ENCODE data around the gene SLC11A2. TPM values are rescaled to one million over a fixed set of nuclear protein-coding genes. Genes with fewer than 3 reads are reported as not detected.

SLC11A2 gene
- total and polyA plus RNA-seq, 9 of the 15 experiments (the other 6 are each of a cell fraction or from before 2014, with no cell fraction given) = 21.1 to 54.0 (median 32.9) TPM

DNA sequence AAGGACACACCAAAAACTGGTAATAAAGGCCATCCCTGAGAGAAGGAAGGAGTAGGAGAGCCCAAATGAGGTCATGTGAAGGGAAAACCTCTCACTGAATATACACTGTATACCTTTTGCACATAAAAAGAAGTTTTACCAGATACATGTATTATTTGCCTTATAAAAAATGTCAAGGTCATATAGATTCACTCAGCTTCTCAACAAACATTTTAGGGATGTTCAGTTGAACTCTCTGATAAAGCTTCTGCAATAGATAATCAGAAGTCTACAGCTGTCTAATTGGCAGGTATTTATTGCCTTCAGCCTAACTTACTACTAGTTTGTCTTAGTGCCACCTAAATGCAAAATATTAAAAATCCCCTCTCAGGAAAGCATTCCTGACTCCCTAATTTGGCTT, 8.7 kb downstream of the SLC11A2 start (continued):
- TF ChIP-seq, protein P1, sequence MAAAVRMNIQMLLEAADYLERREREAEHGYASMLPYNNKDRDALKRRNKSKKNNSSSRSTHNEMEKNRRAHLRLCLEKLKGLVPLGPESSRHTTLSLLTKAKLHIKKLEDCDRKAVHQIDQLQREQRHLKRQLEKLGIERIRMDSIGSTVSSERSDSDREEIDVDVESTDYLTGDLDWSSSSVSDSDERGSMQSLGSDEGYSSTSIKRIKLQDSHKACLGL (CRISPR knock-in tag; IDR thresholded peaks at IDR 0.05; ENCODE audit: borderline replicate concordance, poor library complexity, severe bottlenecking) = no peak
- TF ChIP-seq TEAD4 (IDR thresholded peaks at IDR 0.05; ENCODE audit: low read length) (peak; percentile 62), TEAD4 (CRISPR knock-in tag; IDR thresholded peaks at IDR 0.05; ENCODE audit: borderline replicate concordance) (no peak), SRSF9 (IDR thresholded peaks at IDR 0.05; ENCODE audit: borderline replicate concordance, low read depth, low read length) (no peak), GTF2F1 (IDR thresholded peaks at IDR 0.05; ENCODE audit: low read depth, low read length) (no peak), SMAD3 (CRISPR knock-in tag; conservative IDR thresholded peaks at IDR 0.05) (no peak), HEY1 (CRISPR knock-in tag; IDR thresholded peaks at IDR 0.05; ENCODE audit: borderline replicate concordance) (no peak), SPI1 (IDR thresholded peaks at IDR 0.05; ENCODE audit: borderline replicate concordance, low read depth, low read length) (no peak), KDM4B (IDR thresholded peaks at IDR 0.05; ENCODE audit: borderline replicate concordance in 2 of 2, low read depth in 1 of 2) (no peak), HDAC2 (IDR thresholded peaks at IDR 0.05) (no peak), DPF2 (IDR thresholded peaks at IDR 0.05) (peak; percentile 29; the same call in 1 of the 2 replicates), TCF3 (CRISPR knock-in tag; IDR thresholded peaks at IDR 0.05) (peak; percentile 67), OTX1 (CRISPR knock-in tag; IDR thresholded peaks at IDR 0.05) (no peak), SRSF3 (IDR thresholded peaks at IDR 0.05; ENCODE audit: insufficient read depth, low read length) (no peak), MTA2 (IDR thresholded peaks at IDR 0.05; ENCODE audit: low read depth) (0 out of 2 replicates have a peak, but pooled peaks have one; percentile 7), ARID1B (IDR thresholded peaks at IDR 0.05) (peak; percentile 77), DMBX1 (CRISPR knock-in tag; IDR thresholded peaks at IDR 0.05; ENCODE audit: borderline replicate concordance) (no peak), RFX7 (CRISPR knock-in tag; IDR thresholded peaks at IDR 0.05) (no peak)
- TF ChIP-seq, protein P2, sequence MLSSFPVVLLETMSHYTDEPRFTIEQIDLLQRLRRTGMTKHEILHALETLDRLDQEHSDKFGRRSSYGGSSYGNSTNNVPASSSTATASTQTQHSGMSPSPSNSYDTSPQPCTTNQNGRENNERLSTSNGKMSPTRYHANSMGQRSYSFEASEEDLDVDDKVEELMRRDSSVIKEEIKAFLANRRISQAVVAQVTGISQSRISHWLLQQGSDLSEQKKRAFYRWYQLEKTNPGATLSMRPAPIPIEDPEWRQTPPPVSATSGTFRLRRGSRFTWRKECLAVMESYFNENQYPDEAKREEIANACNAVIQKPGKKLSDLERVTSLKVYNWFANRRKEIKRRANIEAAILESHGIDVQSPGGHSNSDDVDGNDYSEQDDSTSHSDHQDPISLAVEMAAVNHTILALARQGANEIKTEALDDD (IDR thresholded peaks at IDR 0.05) = peak; percentile 63
- TF ChIP-seq, protein P3, sequence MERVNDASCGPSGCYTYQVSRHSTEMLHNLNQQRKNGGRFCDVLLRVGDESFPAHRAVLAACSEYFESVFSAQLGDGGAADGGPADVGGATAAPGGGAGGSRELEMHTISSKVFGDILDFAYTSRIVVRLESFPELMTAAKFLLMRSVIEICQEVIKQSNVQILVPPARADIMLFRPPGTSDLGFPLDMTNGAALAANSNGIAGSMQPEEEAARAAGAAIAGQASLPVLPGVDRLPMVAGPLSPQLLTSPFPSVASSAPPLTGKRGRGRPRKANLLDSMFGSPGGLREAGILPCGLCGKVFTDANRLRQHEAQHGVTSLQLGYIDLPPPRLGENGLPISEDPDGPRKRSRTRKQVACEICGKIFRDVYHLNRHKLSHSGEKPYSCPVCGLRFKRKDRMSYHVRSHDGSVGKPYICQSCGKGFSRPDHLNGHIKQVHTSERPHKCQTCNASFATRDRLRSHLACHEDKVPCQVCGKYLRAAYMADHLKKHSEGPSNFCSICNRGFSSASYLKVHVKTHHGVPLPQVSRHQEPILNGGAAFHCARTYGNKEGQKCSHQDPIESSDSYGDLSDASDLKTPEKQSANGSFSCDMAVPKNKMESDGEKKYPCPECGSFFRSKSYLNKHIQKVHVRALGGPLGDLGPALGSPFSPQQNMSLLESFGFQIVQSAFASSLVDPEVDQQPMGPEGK (CRISPR knock-in tag; IDR thresholded peaks at IDR 0.05; ENCODE audit: borderline replicate concordance) = no peak
- TF ChIP-seq, protein P4, sequence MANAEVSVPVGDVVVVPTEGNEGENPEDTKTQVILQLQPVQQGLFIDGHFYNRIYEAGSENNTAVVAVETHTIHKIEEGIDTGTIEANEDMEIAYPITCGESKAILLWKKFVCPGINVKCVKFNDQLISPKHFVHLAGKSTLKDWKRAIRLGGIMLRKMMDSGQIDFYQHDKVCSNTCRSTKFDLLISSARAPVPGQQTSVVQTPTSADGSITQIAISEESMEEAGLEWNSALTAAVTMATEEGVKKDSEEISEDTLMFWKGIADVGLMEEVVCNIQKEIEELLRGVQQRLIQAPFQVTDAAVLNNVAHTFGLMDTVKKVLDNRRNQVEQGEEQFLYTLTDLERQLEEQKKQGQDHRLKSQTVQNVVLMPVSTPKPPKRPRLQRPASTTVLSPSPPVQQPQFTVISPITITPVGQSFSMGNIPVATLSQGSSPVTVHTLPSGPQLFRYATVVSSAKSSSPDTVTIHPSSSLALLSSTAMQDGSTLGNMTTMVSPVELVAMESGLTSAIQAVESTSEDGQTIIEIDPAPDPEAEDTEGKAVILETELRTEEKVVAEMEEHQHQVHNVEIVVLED (CRISPR knock-in tag; IDR thresholded peaks at IDR 0.05) = no peak
